H54 (cell line): ENCODE results near the gene CNIH3.

Experiments used
- DNase-seq: peaks from one replicate; pipeline ENCODE4 v3.0.0; 2011; ENCODE audit warnings: low spot score, mixed read lengths; ENCODE audit not compliant: insufficient read length
- FAIRE-seq: peaks from 3 replicates; lab custom pipeline; 2011; peaks lifted over from hg19 to GRCh38; lab: Jason Lieb, UNC
- POLR2A ChIP-seq: IDR thresholded peaks from 2 replicates; pipeline ENCODE4 v1.6.1; 2011; ENCODE audit warnings: low read depth, mild to moderate bottlenecking, low read length

The CNIH3 gene

GRCh38 chr1:224734261-224734935 is 118.3 kb downstream of the CNIH3 start:
- no peak for TF ChIP-seq POLR2A
- FAIRE-seq: no peak
- DNase-seq: no peak

- DNase-seq (no peak), FAIRE-seq (no peak)
- TF ChIP-seq POLR2A: no peak
Observed at GRCh38 chr1:224735159-224735558, 119.0 kb downstream of the CNIH3 start.

GRCh38 chr1:224736619-224737352 is 120.7 kb downstream of the CNIH3 start:
- TF ChIP-seq POLR2A: no peak
- DNase-seq (no peak), FAIRE-seq (no peak)

GRCh38 chr1:224737353-224737727 is 121.2 kb downstream of the CNIH3 start:
- FAIRE-seq (no peak), DNase-seq (no peak)
- no peak for TF ChIP-seq POLR2A

- no peak for FAIRE-seq
- TF ChIP-seq POLR2A: no peak
- no peak for DNase-seq
Observed at GRCh38 chr1:224739303-224739996, 123.3 kb downstream of the CNIH3 start.

- DNase-seq (no peak), FAIRE-seq (no peak)
- TF ChIP-seq POLR2A: no peak
Observed at GRCh38 chr1:224739997-224740684, 124.0 kb downstream of the CNIH3 start.

- no peak for TF ChIP-seq POLR2A
- FAIRE-seq (no peak), DNase-seq (no peak)
Observed at GRCh38 chr1:224740685-224741052, 124.6 kb downstream of the CNIH3 start.

- no peak for TF ChIP-seq POLR2A
- DNase-seq: no peak
- no peak for FAIRE-seq
Observed at GRCh38 chr1:224742349-224742748, 126.2 kb downstream of the CNIH3 start.

- no peak for TF ChIP-seq POLR2A
- no peak for FAIRE-seq
- DNase-seq: no peak
Observed at GRCh38 chr1:224743608-224744164, 127.6 kb downstream of the CNIH3 start.

- FAIRE-seq (no peak), DNase-seq (no peak)
- no peak for TF ChIP-seq POLR2A
Observed at GRCh38 chr1:224744521-224744920, 128.4 kb downstream of the CNIH3 start.

GRCh38 chr1:224745394-224745793 is 129.3 kb downstream of the CNIH3 start:
- FAIRE-seq (no peak), DNase-seq (no peak)
- no peak for TF ChIP-seq POLR2A

GRCh38 chr1:224745924-224746323 is 129.8 kb downstream of the CNIH3 start:
- no peak for TF ChIP-seq POLR2A
- DNase-seq (no peak), FAIRE-seq (no peak)

- FAIRE-seq (no peak), DNase-seq (peak; percentile 26)
- TF ChIP-seq POLR2A: no peak
Observed at GRCh38 chr1:224747578-224747977, 131.5 kb downstream of the CNIH3 start.

- TF ChIP-seq POLR2A: no peak
- FAIRE-seq: no peak
- DNase-seq: no peak
Observed at GRCh38 chr1:224749916-224750315, 133.8 kb downstream of the CNIH3 start.
